ENCODE results near the gene GNAO1. TPM values are rescaled to one million over a fixed set of nuclear protein-coding genes. Genes with fewer than 3 reads are reported as not detected.

The GNAO1 gene
- total RNA-seq, 1 donor: not detected

DNA sequence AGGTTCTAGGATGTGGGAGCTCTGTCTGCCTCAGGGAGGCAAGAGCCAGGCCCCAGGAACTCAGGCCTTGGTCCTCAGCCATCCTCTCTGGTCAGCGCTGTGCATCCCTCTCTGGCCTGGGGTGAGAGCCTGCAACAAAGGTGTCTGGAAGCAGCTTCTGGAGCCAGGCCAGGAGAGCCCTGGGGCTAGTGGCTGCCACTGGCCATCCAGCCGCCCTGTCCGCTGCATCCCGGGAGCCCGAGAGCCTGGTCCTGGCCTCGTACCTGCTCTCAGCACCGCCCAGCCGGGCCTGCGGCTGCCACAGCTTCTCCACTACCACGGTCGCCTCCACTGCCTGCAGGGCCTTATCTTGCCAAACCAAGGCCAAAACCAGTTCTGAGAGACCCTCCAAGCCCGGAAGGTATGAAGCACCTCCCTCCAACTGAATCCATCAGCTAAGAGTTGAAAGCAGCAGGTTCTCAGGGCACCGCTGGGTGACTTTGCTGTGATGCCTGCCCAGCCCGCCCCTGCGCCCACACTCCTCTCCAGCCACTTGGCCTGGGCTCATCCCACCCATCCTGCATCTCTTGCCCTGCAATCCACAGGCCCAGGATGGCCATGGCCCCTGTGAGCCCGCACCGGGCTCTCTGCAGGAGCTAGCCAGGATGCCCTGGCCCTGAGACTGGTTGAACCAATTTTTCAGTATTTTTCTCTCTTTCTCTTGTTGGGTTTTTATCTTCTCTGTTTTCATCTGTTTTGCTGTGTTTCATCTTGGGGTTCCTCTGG, 148.3 kb downstream of the GNAO1 start:
- H3K36me3 ChIP-seq (ENCODE audit: insufficient read depth, low read length): no peaks in the 10 kb centered on the region

DNA sequence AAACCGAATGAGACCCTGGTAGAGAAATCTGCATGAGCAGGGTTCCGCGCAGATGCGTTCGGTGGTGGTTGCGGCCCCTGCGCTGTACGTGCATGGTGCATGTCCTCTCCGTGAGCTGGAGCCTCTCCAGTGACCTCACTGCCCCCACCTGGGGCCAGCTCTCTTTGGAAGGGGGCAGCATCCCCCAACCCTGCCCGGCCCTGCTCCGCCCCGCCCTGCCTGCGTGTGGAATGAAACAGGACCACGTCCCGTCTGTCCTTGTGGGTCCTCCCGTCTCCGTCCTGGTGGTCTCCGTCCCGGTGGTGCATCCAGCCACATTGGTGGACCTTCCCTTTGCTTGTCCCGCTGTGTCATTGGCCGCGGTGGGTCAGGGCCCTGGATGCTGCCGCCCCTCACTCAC, 149.1 kb downstream of the GNAO1 start:
- Histone ChIP-seq H3K79me2 (ENCODE audit: insufficient read depth, low read length) (no peaks in the 10 kb centered on the region), H2AFZ (ENCODE audit: low read length) (no peak overlapping the region), H3K27ac (ENCODE audit: low read depth, low read length) (no peak overlapping the region), H3K4me1 (ENCODE audit: insufficient read depth, low read length) (no peaks in the 10 kb centered on the region), H3K9me3 (ENCODE audit: low read depth, low read length) (no peaks in the 10 kb centered on the region), H3K27me3 (ENCODE audit: insufficient read depth, low read length) (no peaks in the 10 kb centered on the region), H3K36me3 (ENCODE audit: insufficient read depth, low read length) (no peaks in the 10 kb centered on the region), H4K20me1 (ENCODE audit: insufficient read depth, low read length) (no peaks in the 10 kb centered on the region), H3K4me3 (ENCODE audit: insufficient read depth, low read length) (no peak overlapping the region), H3K4me2 (ENCODE audit: insufficient read depth, low read length) (no peak overlapping the region)
- DNase-seq (ENCODE audit: insufficient read length, low spot score, missing footprints): no peak
- TF ChIP-seq, protein P1, sequence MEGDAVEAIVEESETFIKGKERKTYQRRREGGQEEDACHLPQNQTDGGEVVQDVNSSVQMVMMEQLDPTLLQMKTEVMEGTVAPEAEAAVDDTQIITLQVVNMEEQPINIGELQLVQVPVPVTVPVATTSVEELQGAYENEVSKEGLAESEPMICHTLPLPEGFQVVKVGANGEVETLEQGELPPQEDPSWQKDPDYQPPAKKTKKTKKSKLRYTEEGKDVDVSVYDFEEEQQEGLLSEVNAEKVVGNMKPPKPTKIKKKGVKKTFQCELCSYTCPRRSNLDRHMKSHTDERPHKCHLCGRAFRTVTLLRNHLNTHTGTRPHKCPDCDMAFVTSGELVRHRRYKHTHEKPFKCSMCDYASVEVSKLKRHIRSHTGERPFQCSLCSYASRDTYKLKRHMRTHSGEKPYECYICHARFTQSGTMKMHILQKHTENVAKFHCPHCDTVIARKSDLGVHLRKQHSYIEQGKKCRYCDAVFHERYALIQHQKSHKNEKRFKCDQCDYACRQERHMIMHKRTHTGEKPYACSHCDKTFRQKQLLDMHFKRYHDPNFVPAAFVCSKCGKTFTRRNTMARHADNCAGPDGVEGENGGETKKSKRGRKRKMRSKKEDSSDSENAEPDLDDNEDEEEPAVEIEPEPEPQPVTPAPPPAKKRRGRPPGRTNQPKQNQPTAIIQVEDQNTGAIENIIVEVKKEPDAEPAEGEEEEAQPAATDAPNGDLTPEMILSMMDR (IDR thresholded peaks at IDR 0.05; ENCODE audit: extremely low read depth, low read depth, low read length): no peak

More for the DNA sequence above, 148.3 kb downstream of the GNAO1 start:
- no peaks in the 10 kb centered on the region for H3K9me3 ChIP-seq (ENCODE audit: low read depth, low read length)
- no peaks in the 10 kb centered on the region for H3K27me3 ChIP-seq (ENCODE audit: insufficient read depth, low read length)
- no peaks in the 10 kb centered on the region for H3K4me1 ChIP-seq (ENCODE audit: insufficient read depth, low read length)
- H2AFZ ChIP-seq (ENCODE audit: low read length): no peak overlapping the region
- no peaks in the 10 kb centered on the region for H4K20me1 ChIP-seq (ENCODE audit: insufficient read depth, low read length)
- no peak overlapping the region for H3K4me2 ChIP-seq (ENCODE audit: insufficient read depth, low read length)
- no peaks in the 10 kb centered on the region for H3K79me2 ChIP-seq (ENCODE audit: insufficient read depth, low read length)
- DNase-seq (ENCODE audit: insufficient read length, low spot score, missing footprints): no peak
- H3K27ac ChIP-seq (ENCODE audit: low read depth, low read length): no peak overlapping the region
- TF ChIP-seq, protein P1 (IDR thresholded peaks at IDR 0.05; ENCODE audit: extremely low read depth, low read depth, low read length): no peak
- no peak overlapping the region for H3K4me3 ChIP-seq (ENCODE audit: insufficient read depth, low read length)

DNA sequence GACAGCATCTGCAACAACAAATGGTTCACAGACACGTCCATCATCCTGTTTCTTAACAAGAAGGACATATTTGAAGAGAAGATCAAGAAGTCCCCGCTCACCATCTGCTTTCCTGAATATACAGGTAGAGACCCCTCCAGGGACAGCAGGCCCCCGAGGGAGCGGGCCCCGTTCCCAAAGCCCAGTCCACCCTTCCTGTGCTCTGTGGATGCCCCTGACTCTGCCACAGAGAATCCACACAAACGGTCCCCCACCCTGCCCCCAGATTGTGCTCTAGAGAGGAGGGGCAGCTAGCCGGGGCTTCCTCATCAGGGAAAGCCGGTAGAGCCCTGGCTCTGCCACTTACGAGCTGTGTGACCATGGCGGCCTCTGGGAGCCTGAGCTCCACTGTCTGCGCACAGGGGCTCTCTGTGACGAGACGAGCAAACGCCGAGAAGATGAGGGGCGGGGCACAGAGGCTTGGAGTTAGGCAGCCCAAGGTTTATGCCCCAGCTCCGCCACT, 149.6 kb downstream of the GNAO1 start:
- H3K27me3 ChIP-seq (ENCODE audit: insufficient read depth, low read length): no peaks in the 10 kb centered on the region
- no peaks in the 10 kb centered on the region for H3K36me3 ChIP-seq (ENCODE audit: insufficient read depth, low read length)
- H3K79me2 ChIP-seq (ENCODE audit: insufficient read depth, low read length): no peaks in the 10 kb centered on the region
- TF ChIP-seq, protein P1 (IDR thresholded peaks at IDR 0.05; ENCODE audit: extremely low read depth, low read depth, low read length): no peak
- H3K27ac ChIP-seq (ENCODE audit: low read depth, low read length): no peak overlapping the region
- no peaks in the 10 kb centered on the region for H4K20me1 ChIP-seq (ENCODE audit: insufficient read depth, low read length)
- no peaks in the 10 kb centered on the region for H3K4me1 ChIP-seq (ENCODE audit: insufficient read depth, low read length)
- no peak overlapping the region for H3K4me3 ChIP-seq (ENCODE audit: insufficient read depth, low read length)
- H3K9me3 ChIP-seq (ENCODE audit: low read depth, low read length): no peaks in the 10 kb centered on the region
- H3K4me2 ChIP-seq (ENCODE audit: insufficient read depth, low read length): no peak overlapping the region
- no peak for DNase-seq (ENCODE audit: insufficient read length, low spot score, missing footprints)
- no peak overlapping the region for H2AFZ ChIP-seq (ENCODE audit: low read length)

DNA sequence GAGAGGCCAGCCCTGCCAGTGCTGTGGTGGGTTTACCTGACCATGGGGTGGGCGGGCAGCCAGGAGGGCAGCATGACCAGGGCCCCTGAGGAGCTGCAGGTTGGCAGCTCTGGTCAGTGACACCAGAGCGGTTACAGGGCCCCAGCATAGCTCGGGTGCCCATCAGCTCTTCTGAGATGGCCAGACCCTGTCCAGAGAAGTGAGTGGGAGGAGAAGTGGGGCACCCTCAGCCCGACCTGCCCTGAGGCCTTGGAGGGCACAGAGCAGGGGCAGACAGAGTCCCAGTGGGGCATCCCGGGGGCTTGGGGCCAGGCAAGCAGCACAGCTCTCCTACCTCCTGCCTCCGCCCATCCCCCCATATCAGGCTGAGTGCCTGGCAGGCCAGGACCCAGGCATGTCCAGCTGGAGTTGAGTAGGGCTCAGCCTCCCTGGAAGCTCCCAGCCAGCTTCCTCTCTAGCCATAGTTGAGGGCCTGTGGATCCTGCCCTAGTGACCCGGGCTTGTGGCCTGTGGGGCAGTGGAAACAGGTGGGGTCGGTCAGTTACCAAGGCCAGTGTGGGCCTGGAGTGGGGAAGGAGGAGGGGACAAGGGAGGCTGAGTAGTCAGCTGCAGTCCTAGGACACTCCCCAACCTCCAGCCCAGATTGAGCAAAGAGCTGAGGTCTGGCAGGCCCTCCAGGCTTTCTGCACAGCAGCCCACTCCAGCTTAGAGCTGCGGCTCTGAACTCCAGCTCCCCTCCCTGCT, 150.5 kb downstream of the GNAO1 start:
- Histone ChIP-seq H3K27ac (ENCODE audit: low read depth, low read length) (no peak overlapping the region), H2AFZ (ENCODE audit: low read length) (no peak overlapping the region), H3K36me3 (ENCODE audit: insufficient read depth, low read length) (no peaks in the 10 kb centered on the region), H3K4me2 (ENCODE audit: insufficient read depth, low read length) (no peak overlapping the region), H3K4me1 (ENCODE audit: insufficient read depth, low read length) (no peaks in the 10 kb centered on the region), H3K27me3 (ENCODE audit: insufficient read depth, low read length) (no peaks in the 10 kb centered on the region), H3K9me3 (ENCODE audit: low read depth, low read length) (no peaks in the 10 kb centered on the region), H3K79me2 (ENCODE audit: insufficient read depth, low read length) (no peaks in the 10 kb centered on the region), H4K20me1 (ENCODE audit: insufficient read depth, low read length) (no peaks in the 10 kb centered on the region), H3K4me3 (ENCODE audit: insufficient read depth, low read length) (no peak overlapping the region)
- TF ChIP-seq, protein P1 (IDR thresholded peaks at IDR 0.05; ENCODE audit: extremely low read depth, low read depth, low read length): no peak
- DNase-seq (ENCODE audit: insufficient read length, low spot score, missing footprints): no peak

Data from osteoblast (primary cell).